ENCODE results near the gene PSMF1. TPM values are rescaled to one million over a fixed set of nuclear protein-coding genes. Genes with fewer than 3 reads are reported as not detected.

PSMF1 gene
- total and polyA plus RNA-seq, 9 of the 15 experiments (the other 6 are each of a cell fraction or from before 2014, with no cell fraction given), result 8.5 to 192 (median 33.2) TPM

- no peak for TF ChIP-seq GTF2B (IDR thresholded peaks at IDR 0.05; ENCODE audit: extremely low read depth, insufficient read length)
- TF ChIP-seq, protein P1, sequence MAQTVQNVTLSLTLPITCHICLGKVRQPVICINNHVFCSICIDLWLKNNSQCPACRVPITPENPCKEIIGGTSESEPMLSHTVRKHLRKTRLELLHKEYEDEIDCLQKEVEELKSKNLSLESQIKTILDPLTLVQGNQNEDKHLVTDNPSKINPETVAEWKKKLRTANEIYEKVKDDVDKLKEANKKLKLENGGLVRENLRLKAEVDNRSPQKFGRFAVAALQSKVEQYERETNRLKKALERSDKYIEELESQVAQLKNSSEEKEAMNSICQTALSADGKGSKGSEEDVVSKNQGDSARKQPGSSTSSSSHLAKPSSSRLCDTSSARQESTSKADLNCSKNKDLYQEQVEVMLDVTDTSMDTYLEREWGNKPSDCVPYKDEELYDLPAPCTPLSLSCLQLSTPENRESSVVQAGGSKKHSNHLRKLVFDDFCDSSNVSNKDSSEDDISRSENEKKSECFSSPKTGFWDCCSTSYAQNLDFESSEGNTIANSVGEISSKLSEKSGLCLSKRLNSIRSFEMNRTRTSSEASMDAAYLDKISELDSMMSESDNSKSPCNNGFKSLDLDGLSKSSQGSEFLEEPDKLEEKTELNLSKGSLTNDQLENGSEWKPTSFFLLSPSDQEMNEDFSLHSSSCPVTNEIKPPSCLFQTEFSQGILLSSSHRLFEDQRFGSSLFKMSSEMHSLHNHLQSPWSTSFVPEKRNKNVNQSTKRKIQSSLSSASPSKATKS (CRISPR knock-in tag; IDR thresholded peaks at IDR 0.05), result no peak
- TF ChIP-seq TCF15 (CRISPR knock-in tag; IDR thresholded peaks at IDR 0.05), result no peak
- no peak for TF ChIP-seq ZNF696 (CRISPR knock-in tag; conservative IDR thresholded peaks at IDR 0.05)
- 0 out of 2 replicates have a peak, but pooled peaks have one; percentile 57 for TF ChIP-seq ZKSCAN1 (IDR thresholded peaks at IDR 0.05; ENCODE audit: low read depth, low read length)
- TF ChIP-seq ZNF282 (CRISPR knock-in tag; IDR thresholded peaks at IDR 0.05), result no peak
- TF ChIP-seq ETS1 (conservative IDR thresholded peaks at IDR 0.05; ENCODE audit: control insufficient read depth, low read depth, low read length), result peak; percentile 92
- TF ChIP-seq NCOA4 (IDR thresholded peaks at IDR 0.05; ENCODE audit: partially characterized antibody), result no peak
- peak; percentile 89 for TF ChIP-seq ESRRA (IDR thresholded peaks at IDR 0.05; ENCODE audit: borderline replicate concordance, low read depth)
- TF ChIP-seq FOXJ3 (CRISPR knock-in tag; IDR thresholded peaks at IDR 0.05), result no peak
- TF ChIP-seq BRCA1 (IDR thresholded peaks at IDR 0.05), result no peak
- no peak for TF ChIP-seq BRCA1 (CRISPR knock-in tag; IDR thresholded peaks at IDR 0.05)
- no peak for TF ChIP-seq E2F1 (CRISPR knock-in tag; IDR thresholded peaks at IDR 0.05)
- no peak for TF ChIP-seq ARID3A (IDR thresholded peaks at IDR 0.05; ENCODE audit: borderline replicate concordance, low read depth, low read length)
- no peak for TF ChIP-seq ZNF408 (CRISPR knock-in tag; IDR thresholded peaks at IDR 0.05; ENCODE audit: low read depth)
- TF ChIP-seq ZNF717 (CRISPR knock-in tag; IDR thresholded peaks at IDR 0.05), result no peak
- no peak for TF ChIP-seq CBX8 (IDR thresholded peaks at IDR 0.05; ENCODE audit: borderline replicate concordance, extremely low read depth, low read depth, low read length, poor library complexity, severe bottlenecking)
- no peak for TF ChIP-seq ZNF644 (tag; IDR thresholded peaks at IDR 0.05; ENCODE audit: low read depth)
- no peak for TF ChIP-seq SAFB2 (IDR thresholded peaks at IDR 0.05; ENCODE audit: borderline replicate concordance, low read depth, low read length, severe bottlenecking)
- no peak for TF ChIP-seq HDAC3 (IDR thresholded peaks at IDR 0.05; ENCODE audit: borderline replicate concordance, partially characterized antibody)
Observed at GRCh38 chr20:1118336-1119127, at the start of gene PSMF1 (continued).
